Aorta (tissue), 5 donors: Measurements from ENCODE around the gene ADAMTS12. TPM values are rescaled to one million over a fixed set of nuclear protein-coding genes. Genes with fewer than 3 reads are reported as not detected.
"Not testable (repeated sequence)": the region's sequence is repeated elsewhere in the genome, so short reads cannot be mapped to it uniquely, and the experiment has no call there.

Source experiments
- ATAC-seq: fragments of 200-7000 bp; cut with Tn5 transposase; one replicate; pipeline ENCODE4 v1.9.1; 2022; ENCODE audit warnings: moderate library complexity; ENCODE audit not compliant: low FRiP score
- DNase-seq, 2 donors: peaks; one replicate each; pipeline ENCODE4 v3.0.0-alpha.2; 2020
- H3K27ac ChIP-seq, 2 donors: one replicate each; pipeline ENCODE4 v1.5.1; 2013; ENCODE audit warnings: low read length in 2 of 2, mild to moderate bottlenecking in 2 of 2, moderate library complexity in 2 of 2, control low read depth in 1 of 2, inconsistent platforms in 1 of 2, low read depth in 1 of 2
- H3K27me3 ChIP-seq, 2 donors: one replicate each; pipeline ENCODE4 v1.6.1; 2013; ENCODE audit warnings: control low read depth in 1 of 2, low read length in 1 of 2, mild to moderate bottlenecking in 1 of 2, moderate library complexity in 1 of 2; ENCODE audit not compliant: insufficient read depth in 2 of 2, control insufficient read depth in 1 of 2
- H3K36me3 ChIP-seq, 2 donors: one replicate each; pipeline ENCODE4 v1.6.1; 2013; ENCODE audit warnings: control low read depth in 1 of 2, low read length in 1 of 2, mild to moderate bottlenecking in 1 of 2; ENCODE audit not compliant: insufficient read depth in 2 of 2, control insufficient read depth in 1 of 2
- H3K4me1 ChIP-seq, 2 donors: one replicate each; pipeline ENCODE4 v1.6.1; 2013; ENCODE audit warnings: low read length in 2 of 2, control low read depth in 1 of 2, mild to moderate bottlenecking in 1 of 2, moderate library complexity in 1 of 2; ENCODE audit not compliant: insufficient read depth in 2 of 2, control insufficient read depth in 1 of 2
- H3K4me3 ChIP-seq, 2 donors: one replicate each; pipeline ENCODE4 v1.5.1; 2013; ENCODE audit warnings: low read length in 2 of 2, control low read depth in 1 of 2, mild to moderate bottlenecking in 1 of 2
- H3K9me3 ChIP-seq: one replicate; pipeline ENCODE4 v1.6.1; 2013; ENCODE audit warnings: mild to moderate bottlenecking, low read length; ENCODE audit not compliant: control insufficient read depth
- WGBS, 2 donors: extraction: QIAGEN DNeasy Blood & Tissue Kit; methylation state at CpG; one replicate each; pipeline ENCODE4 v1.1.7; 2013; 5-methylcytosine and 5-hydroxymethylcytosine counted together
- intact Hi-C, 2 donors: fragments of 100-400 bp; cut with DNase I; formaldehyde crosslinking; loops; one replicate each; pipeline versions ENCODE4 v1.14.2 to v1.15.0; 2022
- polyA plus RNA-seq, 2 donors: library from polyadenylated mRNA; stranded (reverse); fragments of 200-250 nt; gene quantifications; one replicate each; pipeline ENCODE4 v1.2.3, GENCODE V29; 2013
- total RNA-seq, 2 donors: library from RNA; stranded (reverse); fragmentation: NEBNext Ultra II Directional; extraction: Animal tissue kit (Norgen Biotek cat#: 25700); gene quantifications; one replicate each; pipeline ENCODE4 v1.2.1, GENCODE V29; 2021
- donor health status: healthy with polysubstance abuse.
- donor health status: Bipolar disorder and iron deficiency.
- donor health status: DM: no; HTN: no; CAD: no.
- donor health status: DM: no; HTN: no; CAD: no.
- donor health status: DM: yes; HTN: yes; CAD: no.

The ADAMTS12 gene
- total and polyA plus RNA-seq, 4 donors: 0.50 to 7.3 (median 2.8) TPM

GRCh38 chr5:33927685-33928084 is 35.9 kb upstream of the ADAMTS12 start:
- intact Hi-C loops: no loop called here
- Histone ChIP-seq H3K4me3 (no peak overlapping the region), H3K27ac (no peak overlapping the region), H3K27me3 (no peaks in the 10 kb centered on the region), H3K36me3 (no peaks in the 10 kb centered on the region), H3K4me1 (no peaks in the 10 kb centered on the region), H3K9me3 (no peaks in the 10 kb centered on the region)
- 53 to 55% methylated on average over 4 of the region's 4 CpGs for WGBS, 2 donors
- ATAC-seq: no peak
- DNase-seq: no peak

- H3K9me3 ChIP-seq: no peaks in the 10 kb centered on the region
- H3K36me3 ChIP-seq: no peaks in the 10 kb centered on the region
- intact Hi-C loops: no loop called here
- H3K4me1 ChIP-seq: no peaks in the 10 kb centered on the region
- DNase-seq (no peak), ATAC-seq (no peak)
- H3K27ac ChIP-seq: no peak overlapping the region
- no peak overlapping the region for H3K4me3 ChIP-seq
- no peaks in the 10 kb centered on the region for H3K27me3 ChIP-seq
These were observed 33.5 kb upstream of the ADAMTS12 start for GRCh38 chr5:33925278-33925677.

GRCh38 chr5:33921002-33921401 is 29.2 kb upstream of the ADAMTS12 start:
- WGBS, 2 donors: 92% methylated on average over 1 of the region's 1 CpG
- no peak overlapping the region for H3K27ac ChIP-seq
- ATAC-seq (no peak), DNase-seq (no peak)
- intact Hi-C loops: no loop called here
- no peaks in the 10 kb centered on the region for H3K4me1 ChIP-seq
- H3K4me3 ChIP-seq: no peak overlapping the region
- H3K27me3 ChIP-seq: no peaks in the 10 kb centered on the region
- H3K36me3 ChIP-seq: no peaks in the 10 kb centered on the region
- no peaks in the 10 kb centered on the region for H3K9me3 ChIP-seq

GRCh38 chr5:33914844-33915243 is 23.1 kb upstream of the ADAMTS12 start:
- 95 to 99% methylated on average over 3 of the region's 3 CpGs for WGBS, 2 donors
- H3K27me3 ChIP-seq: not testable (repeated sequence)

GRCh38 chr5:33906248-33906647 is 14.5 kb upstream of the ADAMTS12 start:
- intact Hi-C loops, ATAC-seq: not testable (repeated sequence)

More at GRCh38 chr5:33914844-33915243, 23.1 kb upstream of the ADAMTS12 start:
- H3K36me3 ChIP-seq, DNase-seq, H3K27ac ChIP-seq, ATAC-seq, H3K4me3 ChIP-seq, H3K9me3 ChIP-seq, intact Hi-C loops, H3K4me1 ChIP-seq: not testable (repeated sequence)

GRCh38 chr5:33905381-33905780 is 13.6 kb upstream of the ADAMTS12 start:
- 86 to 96% methylated on average over 1 of the region's 1 CpG for WGBS, 2 donors

More at GRCh38 chr5:33906248-33906647, 14.5 kb upstream of the ADAMTS12 start:
- not testable (repeated sequence) for H3K27me3 ChIP-seq, H3K4me1 ChIP-seq, H3K4me3 ChIP-seq, H3K27ac ChIP-seq, H3K9me3 ChIP-seq, H3K36me3 ChIP-seq, DNase-seq
- WGBS, 2 donors: 70 to 73% methylated on average over 7 of the region's 7 CpGs

GRCh38 chr5:33903118-33903517 is 11.3 kb upstream of the ADAMTS12 start:
- no peak overlapping the region for H3K27ac ChIP-seq
- H3K36me3 ChIP-seq: no peaks in the 10 kb centered on the region
- DNase-seq (no peak), ATAC-seq (no peak)
- intact Hi-C loops: no loop called here
- no peak overlapping the region for H3K4me3 ChIP-seq
- WGBS, 2 donors: 92% methylated on average over 2 of the region's 2 CpGs
- H3K4me1 ChIP-seq: no peaks in the 10 kb centered on the region
- H3K9me3 ChIP-seq: no peaks in the 10 kb centered on the region
- H3K27me3 ChIP-seq: no peaks in the 10 kb centered on the region

More at GRCh38 chr5:33905381-33905780, 13.6 kb upstream of the ADAMTS12 start:
- no peaks in the 10 kb centered on the region for H3K27me3 ChIP-seq
- no peak for ATAC-seq
- H3K36me3 ChIP-seq: no peaks in the 10 kb centered on the region
- no peak for DNase-seq
- intact Hi-C loops: no loop called here
- H3K9me3 ChIP-seq: peaks cover 3% of the 10 kb centered on the region
- no peaks in the 10 kb centered on the region for H3K4me1 ChIP-seq
- H3K27ac ChIP-seq: no peak overlapping the region
- H3K4me3 ChIP-seq: no peak overlapping the region

- Histone ChIP-seq H3K27ac (no peak overlapping the region), H3K4me1 (no peaks in the 10 kb centered on the region), H3K4me3 (no peak overlapping the region), H3K36me3 (no peaks in the 10 kb centered on the region), H3K27me3 (no peaks in the 10 kb centered on the region), H3K9me3 (no peaks in the 10 kb centered on the region)
- 76 to 83% methylated on average over 1 of the region's 1 CpG for WGBS, 2 donors
- ATAC-seq (no peak), DNase-seq (no peak)
- intact Hi-C loops: no loop called here
These were observed 9.4 kb upstream of the ADAMTS12 start for GRCh38 chr5:33901156-33901555.

- 88 to 92% methylated on average over 1 of the region's 1 CpG for WGBS, 2 donors
- no peak for ATAC-seq
- Histone ChIP-seq H3K9me3 (no peaks in the 10 kb centered on the region), H3K36me3 (no peaks in the 10 kb centered on the region), H3K27ac (no peak overlapping the region), H3K4me1 (no peaks in the 10 kb centered on the region), H3K27me3 (no peaks in the 10 kb centered on the region), H3K4me3 (no peak overlapping the region)
- intact Hi-C loops: no loop called here
- no peak for DNase-seq
These were observed 2.8 kb upstream of the ADAMTS12 start for GRCh38 chr5:33894566-33894965.
